ENCODE measurements around the gene SPAG9. TPM values are rescaled to one million over a fixed set of nuclear protein-coding genes. Genes with fewer than 3 reads are reported as not detected.

The SPAG9 gene
- total RNA-seq, 2 donors from 2014 or later = 46.0 to 67.0 TPM

DNA sequence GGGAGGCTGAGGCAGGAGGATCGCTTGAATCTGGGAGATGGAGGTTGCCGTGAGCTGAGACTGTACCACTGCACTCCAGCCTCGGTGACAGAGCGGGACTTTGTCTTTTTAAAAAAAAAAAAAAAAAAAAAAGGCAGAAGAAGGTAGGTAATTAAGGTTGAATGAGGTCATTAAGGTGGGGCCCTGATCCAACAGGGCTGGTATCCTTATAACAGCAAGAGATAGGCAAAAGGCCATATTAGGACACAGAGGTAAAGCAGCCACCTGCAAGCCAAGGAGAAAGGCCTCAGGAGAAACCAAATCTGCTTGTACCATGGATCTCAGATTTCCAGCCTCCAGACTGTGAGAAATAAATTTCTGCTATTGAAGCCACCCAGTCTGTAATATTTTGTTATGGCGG lies 60.3 kb downstream of the SPAG9 start:
- H3K36me3 ChIP-seq = no peaks in the 10 kb centered on the region
- H3K4me1 ChIP-seq = no peaks in the 10 kb centered on the region
- H3K9me3 ChIP-seq = no peaks in the 10 kb centered on the region
- no peak overlapping the region for H3K27ac ChIP-seq
- no peak overlapping the region for H3K9ac ChIP-seq (ENCODE audit: low read depth in 2 of 2, low read length in 2 of 2)
- no peak overlapping the region for H3K4me3 ChIP-seq
- TF ChIP-seq, protein P1, sequence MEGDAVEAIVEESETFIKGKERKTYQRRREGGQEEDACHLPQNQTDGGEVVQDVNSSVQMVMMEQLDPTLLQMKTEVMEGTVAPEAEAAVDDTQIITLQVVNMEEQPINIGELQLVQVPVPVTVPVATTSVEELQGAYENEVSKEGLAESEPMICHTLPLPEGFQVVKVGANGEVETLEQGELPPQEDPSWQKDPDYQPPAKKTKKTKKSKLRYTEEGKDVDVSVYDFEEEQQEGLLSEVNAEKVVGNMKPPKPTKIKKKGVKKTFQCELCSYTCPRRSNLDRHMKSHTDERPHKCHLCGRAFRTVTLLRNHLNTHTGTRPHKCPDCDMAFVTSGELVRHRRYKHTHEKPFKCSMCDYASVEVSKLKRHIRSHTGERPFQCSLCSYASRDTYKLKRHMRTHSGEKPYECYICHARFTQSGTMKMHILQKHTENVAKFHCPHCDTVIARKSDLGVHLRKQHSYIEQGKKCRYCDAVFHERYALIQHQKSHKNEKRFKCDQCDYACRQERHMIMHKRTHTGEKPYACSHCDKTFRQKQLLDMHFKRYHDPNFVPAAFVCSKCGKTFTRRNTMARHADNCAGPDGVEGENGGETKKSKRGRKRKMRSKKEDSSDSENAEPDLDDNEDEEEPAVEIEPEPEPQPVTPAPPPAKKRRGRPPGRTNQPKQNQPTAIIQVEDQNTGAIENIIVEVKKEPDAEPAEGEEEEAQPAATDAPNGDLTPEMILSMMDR (IDR thresholded peaks at IDR 0.05) = no peak
- no peak for DNase-seq
- no peaks in the 10 kb centered on the region for H3K27me3 ChIP-seq
- intact Hi-C loops (cut with DNase I) = no loop called here

DNA sequence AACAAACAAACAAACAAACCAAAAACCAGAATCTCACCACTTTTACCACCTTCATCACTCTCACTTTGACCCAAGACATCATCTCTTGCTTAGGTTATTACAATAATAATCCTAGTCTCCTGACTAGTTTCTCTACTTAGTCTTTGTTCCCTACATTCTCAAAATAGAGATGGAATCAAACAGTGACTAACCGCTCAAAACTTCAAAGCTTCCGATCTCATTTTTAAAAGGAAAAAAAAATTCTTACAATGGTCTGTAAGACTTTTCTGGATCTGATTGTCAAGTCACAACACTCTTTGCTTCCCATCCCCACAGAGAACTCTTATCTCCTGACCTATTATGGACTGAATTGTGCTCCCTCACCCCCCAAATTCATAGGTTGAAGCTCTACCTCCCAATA lies 60.9 kb downstream of the SPAG9 start:
- DNase-seq = no peak
- no peak overlapping the region for H3K27ac ChIP-seq
- no peaks in the 10 kb centered on the region for H3K27me3 ChIP-seq
- H3K9me3 ChIP-seq = no peaks in the 10 kb centered on the region
- TF ChIP-seq, protein P1 (IDR thresholded peaks at IDR 0.05) = no peak
- intact Hi-C loops (cut with DNase I) = no loop called here
- H3K36me3 ChIP-seq = no peaks in the 10 kb centered on the region
- H3K4me3 ChIP-seq = no peak overlapping the region
- no peaks in the 10 kb centered on the region for H3K4me1 ChIP-seq
- no peak overlapping the region for H3K9ac ChIP-seq (ENCODE audit: low read depth in 2 of 2, low read length in 2 of 2)

DNA sequence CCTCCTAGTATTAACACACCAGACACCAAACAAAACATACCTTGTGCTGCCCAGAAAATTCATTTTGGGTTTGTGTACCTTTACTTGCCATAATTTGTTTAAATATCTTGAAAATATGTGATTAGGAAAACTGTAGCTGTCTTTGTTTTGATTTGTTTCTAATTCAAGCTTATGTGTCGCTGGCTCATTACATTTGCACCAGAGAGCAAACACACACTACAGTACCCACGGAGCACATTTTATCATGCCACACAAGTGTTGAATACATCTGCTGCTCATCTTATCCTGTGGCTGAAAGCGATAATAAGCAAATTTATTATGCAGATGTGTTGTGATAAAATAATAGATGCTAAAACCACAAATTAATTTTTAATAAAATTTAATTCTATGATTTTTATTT lies 63.1 kb downstream of the SPAG9 start:
- Histone ChIP-seq H3K27me3 (no peaks in the 10 kb centered on the region), H3K9me3 (no peaks in the 10 kb centered on the region), H3K36me3 (no peaks in the 10 kb centered on the region), H3K4me1 (no peaks in the 10 kb centered on the region), H3K9ac (ENCODE audit: low read depth in 2 of 2, low read length in 2 of 2) (no peak overlapping the region), H3K4me3 (no peak overlapping the region), H3K27ac (no peak overlapping the region)
- intact Hi-C loops (cut with DNase I) = no loop called here
- TF ChIP-seq, protein P1 (IDR thresholded peaks at IDR 0.05) = no peak
- no peak for DNase-seq

DNA sequence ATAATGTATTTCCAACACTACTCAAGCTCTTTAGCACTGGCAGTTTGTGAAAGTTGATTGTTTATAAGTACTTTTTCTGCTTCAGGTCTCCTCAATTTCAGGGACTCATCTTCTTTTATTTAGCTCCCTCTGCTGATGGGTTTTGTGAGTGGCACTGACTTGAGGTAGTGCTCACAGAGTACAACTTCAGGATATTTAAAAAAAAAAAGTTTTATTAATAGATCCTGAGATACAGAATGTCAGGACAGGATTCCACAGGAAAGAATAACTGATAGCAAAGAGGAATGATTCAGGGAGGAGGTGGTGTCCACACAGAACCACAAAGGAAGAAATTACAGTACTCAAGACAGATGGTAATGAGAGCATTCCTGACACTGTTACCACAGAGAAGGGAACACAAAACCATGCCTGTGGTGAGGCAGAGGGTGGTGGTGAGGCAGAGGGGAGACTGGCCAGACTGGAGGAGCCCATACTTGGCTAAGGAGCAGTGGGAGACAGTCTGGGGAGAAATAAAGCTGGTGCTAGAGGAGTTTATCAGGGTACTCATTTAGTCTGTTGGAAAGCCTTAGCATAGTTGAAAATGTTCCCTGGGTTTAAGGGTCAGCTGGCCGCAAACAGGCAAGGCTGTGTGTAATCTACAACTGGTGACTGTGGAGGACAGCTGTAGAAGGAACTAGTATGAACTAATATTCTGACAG lies 63.7 kb downstream of the SPAG9 start:
- peak; percentile 36 for DNase-seq
- no peak overlapping the region for H3K9ac ChIP-seq (ENCODE audit: low read depth in 2 of 2, low read length in 2 of 2)
- intact Hi-C loops (cut with DNase I) = no loop called here

DNA sequence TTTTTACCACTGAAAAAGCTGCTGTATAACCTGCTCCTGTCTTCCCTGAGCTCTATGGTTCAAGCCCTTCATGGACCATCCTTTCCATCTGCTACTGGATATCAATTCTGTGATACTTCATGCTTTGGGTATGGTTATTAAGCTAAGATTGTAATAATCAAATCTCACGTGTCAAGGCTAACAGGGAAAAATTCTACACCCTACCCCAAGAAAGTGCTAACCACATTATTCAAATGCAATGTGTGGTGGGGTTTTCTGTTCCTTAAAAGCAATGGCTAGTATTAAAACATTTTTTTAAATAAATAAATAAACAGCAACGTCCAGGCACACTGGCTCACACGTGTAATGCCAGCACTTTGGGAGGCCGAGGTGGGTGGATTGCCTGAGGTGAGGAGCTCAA lies 65.9 kb downstream of the SPAG9 start:
- DNase-seq = no peak
- H3K9ac ChIP-seq (ENCODE audit: low read depth in 2 of 2, low read length in 2 of 2) = no peak overlapping the region
- H3K36me3 ChIP-seq = no peaks in the 10 kb centered on the region
- no peaks in the 10 kb centered on the region for H3K27me3 ChIP-seq
- intact Hi-C loops (cut with DNase I) = no loop called here
- no peak overlapping the region for H3K4me3 ChIP-seq
- H3K9me3 ChIP-seq = no peaks in the 10 kb centered on the region
- no peaks in the 10 kb centered on the region for H3K4me1 ChIP-seq
- no peak overlapping the region for H3K27ac ChIP-seq
- TF ChIP-seq, protein P1 (IDR thresholded peaks at IDR 0.05) = no peak

More for the DNA sequence above, 63.7 kb downstream of the SPAG9 start:
- no peaks in the 10 kb centered on the region for H3K4me1 ChIP-seq
- TF ChIP-seq, protein P1 (IDR thresholded peaks at IDR 0.05) = peak; percentile 48
- H3K27me3 ChIP-seq = no peaks in the 10 kb centered on the region
- no peaks in the 10 kb centered on the region for H3K9me3 ChIP-seq
- H3K27ac ChIP-seq = no peak overlapping the region
- no peaks in the 10 kb centered on the region for H3K36me3 ChIP-seq
- no peak overlapping the region for H3K4me3 ChIP-seq

Data from colonic mucosa (tissue), 4 donors.